Measurements from ENCODE around the gene URAD. TPM values are rescaled to one million over a fixed set of nuclear protein-coding genes. Genes with fewer than 3 reads are reported as not detected.

URAD gene, protein sequence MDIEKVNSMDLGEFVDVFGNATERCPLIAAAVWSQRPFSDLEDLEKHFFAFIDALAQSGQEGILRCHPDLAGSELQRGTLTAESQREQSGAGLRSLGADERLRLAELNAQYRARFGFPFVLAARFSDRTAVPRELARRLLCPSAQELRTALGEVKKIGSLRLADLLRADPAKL
- total RNA-seq: not detected in 2 replicates

GRCh38 chr13:27988520-27988919, at the start of gene URAD:
URAD (minus strand) TSS chr13:27988693; CDS start chr13:27988637, 56 bp downstream.

DNA sequence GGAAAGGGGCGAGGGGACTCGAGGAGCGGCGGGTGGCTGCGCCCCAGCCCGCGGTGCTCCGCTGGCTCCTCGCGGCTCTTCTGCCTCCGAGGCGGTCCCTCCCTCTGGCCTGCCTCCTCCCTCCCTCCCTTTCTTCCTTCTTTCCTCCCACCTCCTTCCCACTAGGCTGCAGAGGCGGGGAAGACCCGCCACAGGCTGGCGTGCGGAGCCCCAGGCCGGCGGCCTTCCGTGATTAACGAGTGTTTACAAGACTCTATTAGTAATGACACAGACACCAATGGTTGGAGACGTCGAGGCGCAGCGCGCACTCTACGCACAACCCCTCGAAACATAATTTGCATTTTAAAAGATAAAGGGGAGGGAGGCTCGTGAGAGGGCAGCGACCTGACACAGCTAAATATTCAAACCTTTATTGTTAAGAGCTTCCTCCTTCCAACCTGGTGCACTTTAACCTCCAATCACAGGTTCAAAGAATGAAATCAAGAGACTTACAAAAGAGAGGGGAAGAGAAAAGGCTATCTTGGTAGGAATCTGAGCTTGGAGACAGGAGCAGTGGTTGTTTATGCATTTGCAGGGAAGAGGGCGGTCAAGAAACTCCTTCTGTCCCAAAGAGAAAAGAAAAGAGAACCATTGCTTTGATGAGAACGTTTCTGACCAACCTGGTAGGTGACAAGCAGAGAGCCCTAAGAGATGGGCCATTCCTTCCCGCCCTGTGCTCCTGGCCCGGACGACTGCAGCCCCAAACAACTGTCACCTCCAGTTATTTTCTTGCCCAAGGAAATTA, 19.2 kb downstream of the URAD start, which contains the start of gene CDX2:
Gene CDX2, minus strand, starts transcription at position 234 of the 784 bp plus-strand sequence. CDS start 309 bp downstream, outside the sequence.

Other genes starting within 250 kb of the URAD start
- gene GSX1, start 196.2 kb downstream of the URAD start, total RNA-seq: not detected in 2 replicates
- not detected in 2 replicates for gene PDX1, start 68.7 kb downstream of the URAD start, total RNA-seq
- gene CDX2, start 19.4 kb downstream of the URAD start, total RNA-seq: not detected in 2 replicates
- under 0.01 TPM in 1 of 2 replicates, not detected in the other for gene FLT3, start 111.9 kb upstream of the URAD start, total RNA-seq
- 8.9 and 11.7 TPM in 2 replicates for gene PAN3, start 149.9 kb upstream of the URAD start, total RNA-seq